NCI-H1092 treated with DMSO at 0.1 percent for 48 hours (cell line): ENCODE measurements around the gene S100Z.

ENCODE experiments used
- DNase-seq: peaks from one replicate; lab custom pipeline; 2025; lab: John Stamatoyannopoulos, UW

S100Z gene

GRCh38 chr5:76952795-76953536 lies 103.2 kb downstream of the S100Z start, which contains the start of gene CRHBP:
TSS of gene CRHBP (plus strand) at chr5:76953045. CDS start at chr5:76953135, 90 bp downstream.
- DNase-seq: no peak

- DNase-seq: no peak
These were observed 104.0 kb downstream of the S100Z start for GRCh38 chr5:76953551-76954382.

DNA sequence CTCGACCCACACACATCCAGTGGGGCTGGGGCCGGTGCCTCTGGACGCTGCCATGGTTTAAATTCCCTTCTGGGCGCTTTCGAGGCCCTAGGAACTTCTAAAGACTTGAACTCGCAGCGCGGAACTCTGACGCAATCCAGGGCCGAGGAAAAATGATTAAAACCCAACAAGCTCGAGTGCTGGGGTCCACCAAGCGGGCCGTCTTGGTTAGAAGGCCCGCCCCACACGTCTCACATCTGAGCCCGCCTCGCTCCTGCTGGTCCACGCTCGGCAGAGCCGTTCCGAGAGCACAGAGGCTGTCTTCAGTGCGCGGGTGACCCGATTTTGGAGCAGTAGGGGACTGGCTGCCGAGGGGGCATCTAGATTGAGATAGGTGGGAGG lies 104.6 kb downstream of the S100Z start:
- DNase-seq: no peak

DNA sequence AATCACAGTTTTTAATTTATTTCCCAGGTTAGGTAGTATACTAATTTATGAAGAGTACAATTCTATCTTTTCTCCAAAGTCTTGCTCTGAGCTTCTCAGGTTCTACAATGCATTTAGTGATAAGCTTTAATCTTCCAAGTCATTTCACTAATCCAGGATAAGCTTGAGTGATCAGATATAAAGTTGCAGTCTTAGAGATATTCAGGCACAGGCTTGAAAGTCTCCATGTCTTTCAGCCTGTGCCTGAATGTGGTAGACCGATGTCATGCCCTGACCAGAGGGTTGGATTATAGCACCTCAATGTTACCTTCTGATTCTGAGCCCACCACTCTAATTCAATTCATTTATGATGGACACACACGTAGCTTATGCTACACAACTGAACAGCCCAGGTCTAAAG lies 106.2 kb downstream of the S100Z start:
- DNase-seq: no peak

- no peak for DNase-seq
These were observed 109.4 kb downstream of the S100Z start for GRCh38 chr5:76958991-76959767.

- DNase-seq: no peak
These were observed 110.3 kb downstream of the S100Z start for GRCh38 chr5:76960004-76960625.

GRCh38 chr5:76964060-76964459 lies 114.2 kb downstream of the S100Z start:
- no peak for DNase-seq
